Loucy (cell line): Measurements from ENCODE around the gene HTR2C.
"Not testable (repeated sequence)": the region's sequence is repeated elsewhere in the genome, so short reads cannot be mapped to it uniquely, and the experiment has no call there.

ENCODE experiments used
- H2AFZ ChIP-seq: fragments of 200-600 bp; sonication (generic); 2 replicates; pipeline ENCODE4 v1.6.0; 2016; ENCODE audit warnings: antibody characterized with exemption, mild to moderate bottlenecking, low read length, moderate library complexity
- H3F3A ChIP-seq: fragments of 200-600 bp; 2 replicates; pipeline ENCODE4 v1.6.0; 2016; ENCODE audit warnings: antibody characterized with exemption, low read depth, mild to moderate bottlenecking
- H3K27me3 ChIP-seq: fragments of 200-600 bp; sonication (generic); 2 replicates; pipeline ENCODE4 v1.6.1; 2014; ENCODE audit warnings: low read length, mild to moderate bottlenecking; ENCODE audit not compliant: insufficient read depth, poor library complexity, severe bottlenecking
- H3K36me3 ChIP-seq: fragments of 200-600 bp; sonication (generic); 2 replicates; pipeline ENCODE4 v1.6.1; 2016; ENCODE audit warnings: low read length; ENCODE audit not compliant: insufficient read depth
- H3K4me1 ChIP-seq: fragments of 200-600 bp; sonication (generic); 2 replicates; pipeline ENCODE4 v1.5.1; 2014; ENCODE audit warnings: low read length, mild to moderate bottlenecking; ENCODE audit not compliant: insufficient read depth, poor library complexity, severe bottlenecking
- H3K4me2 ChIP-seq: fragments of 200-600 bp; sonication (generic); 2 replicates; pipeline ENCODE4 v1.6.0; 2014; ENCODE audit warnings: antibody characterized with exemption, low read length, low read depth, mild to moderate bottlenecking; ENCODE audit not compliant: poor library complexity, severe bottlenecking
- H3K4me3 ChIP-seq: fragments of 200-600 bp; sonication (generic); 2 replicates; pipeline ENCODE4 v1.5.1; 2014; ENCODE audit warnings: low read length, mild to moderate bottlenecking, mixed read lengths; ENCODE audit not compliant: poor library complexity, severe bottlenecking
- H3K79me2 ChIP-seq: fragments of 200-600 bp; sonication (generic); 2 replicates; pipeline ENCODE4 v1.6.1; 2014; ENCODE audit warnings: low read length; ENCODE audit not compliant: insufficient read depth
- H3K9ac ChIP-seq: fragments of 200-600 bp; sonication (generic); 2 replicates; pipeline ENCODE4 v1.6.0; 2014; ENCODE audit warnings: mild to moderate bottlenecking, low read depth, low read length, moderate library complexity; ENCODE audit not compliant: poor library complexity, severe bottlenecking
- H3K9me2 ChIP-seq: fragments of 200-600 bp; sonication (generic); replicated peaks from 2 replicates; pipeline ENCODE4 v1.6.1; 2016; ENCODE audit warnings: low read depth, low read length, mixed read lengths
- H3K9me3 ChIP-seq: fragments of 200-600 bp; sonication (generic); 2 replicates; pipeline ENCODE4 v1.6.1; 2014; ENCODE audit warnings: mild to moderate bottlenecking, antibody characterized with exemption, low read length, low read depth; ENCODE audit not compliant: insufficient read depth
- H4K20me1 ChIP-seq: fragments of 200-600 bp; sonication (generic); 2 replicates; pipeline ENCODE4 v1.6.0; 2014; ENCODE audit warnings: antibody characterized with exemption, low read length, mild to moderate bottlenecking; ENCODE audit not compliant: insufficient read depth, poor library complexity, severe bottlenecking
- EZH2phosphoT487 ChIP-seq: fragments of 200-600 bp; IDR thresholded peaks from 2 replicates; pipeline ENCODE4 v1.6.1; 2018; ENCODE audit warnings: antibody characterized with exemption, mild to moderate bottlenecking, moderate library complexity, borderline replicate concordance
- TF ChIP-seq, protein P1 (sequence below): fragments of 200-600 bp; sonication (generic); conservative IDR thresholded peaks from 2 replicates; pipeline ENCODE4 v1.5.1; 2014; ENCODE audit warnings: mild to moderate bottlenecking, antibody characterized with exemption, low read length

The HTR2C gene

DNA sequence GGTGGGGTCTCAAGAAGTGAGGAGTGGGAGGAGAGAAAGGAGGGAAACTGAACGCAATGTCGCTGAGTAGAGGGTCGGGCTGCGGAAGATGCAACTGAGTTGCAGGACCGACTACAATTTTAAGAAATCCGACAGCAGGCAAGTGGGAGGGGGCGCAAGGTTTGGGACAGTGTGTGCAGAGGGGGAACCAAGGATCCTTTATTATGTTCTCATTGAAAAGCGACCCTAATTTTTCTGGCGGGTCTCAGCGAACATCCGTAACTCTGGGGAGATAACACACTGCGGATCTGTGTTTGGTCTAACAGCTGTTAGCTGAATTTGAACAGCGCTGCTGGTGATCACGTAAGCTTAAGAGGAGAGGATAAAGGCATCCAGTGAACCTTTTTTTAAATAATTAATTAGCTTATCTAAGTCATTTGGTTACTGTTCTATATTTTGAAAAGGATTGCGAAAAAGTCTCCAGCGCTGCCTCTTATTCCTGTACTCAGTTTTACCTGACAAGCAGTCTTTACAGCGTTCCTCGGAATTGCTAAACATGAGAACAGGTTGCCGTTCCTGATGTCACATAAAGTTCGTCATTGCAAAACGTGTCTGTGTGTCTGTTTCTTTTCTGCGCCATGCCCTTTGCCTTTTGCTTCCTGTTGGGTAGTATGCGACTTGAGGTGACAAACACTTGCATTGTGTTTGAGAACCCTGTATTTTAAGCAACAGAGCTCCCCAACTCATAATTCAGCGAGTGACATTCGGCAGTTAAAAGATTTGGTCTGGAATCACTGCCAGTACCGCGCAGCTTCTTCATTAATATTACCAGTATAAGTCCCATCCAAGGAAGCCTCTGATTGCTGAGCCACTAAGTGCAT lies 1.3 kb downstream of the HTR2C start:
- no peaks in the 10 kb centered on the region for H4K20me1 ChIP-seq
- H3K4me1 ChIP-seq: no peaks in the 10 kb centered on the region
- H3K79me2 ChIP-seq: no peaks in the 10 kb centered on the region
- no peak overlapping the region for H3K4me3 ChIP-seq
- H3K9me2 ChIP-seq: no peaks in the 10 kb centered on the region
- no peak overlapping the region for H3K4me2 ChIP-seq
- no peaks in the 10 kb centered on the region for H3K36me3 ChIP-seq
- H3K9ac ChIP-seq: no peak overlapping the region
- no peaks in the 10 kb centered on the region for H3K27me3 ChIP-seq
- H3K9me3 ChIP-seq: no peaks in the 10 kb centered on the region
- no peak overlapping the region for H2AFZ ChIP-seq
- no peak for TF ChIP-seq EZH2phosphoT487
- H3F3A ChIP-seq: no peaks in the 10 kb centered on the region

- H3K4me2 ChIP-seq: no peak overlapping the region
These were observed 7.2 kb downstream of the HTR2C start for GRCh38 chrX:114591121-114591520.

DNA sequence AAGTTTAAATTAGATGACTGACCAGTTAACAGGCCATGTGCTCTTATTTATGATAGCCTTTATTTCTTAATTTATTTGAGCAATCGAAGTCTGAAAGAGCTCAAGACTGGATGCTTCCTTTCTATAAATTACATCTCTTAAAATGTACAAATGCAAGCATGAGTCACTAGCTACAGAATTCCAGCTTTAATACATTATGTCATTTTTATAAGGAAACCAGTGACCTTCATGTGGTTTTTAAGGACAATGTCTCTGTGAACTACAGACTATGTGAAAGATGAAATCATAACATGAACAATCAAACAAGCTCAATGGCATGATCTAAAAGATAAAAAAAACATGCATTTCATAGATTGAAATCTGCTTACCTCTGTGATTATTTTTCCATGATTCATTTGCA lies 15.4 kb downstream of the HTR2C start:
- Histone ChIP-seq H3K27me3 (no peaks in the 10 kb centered on the region), H3K79me2 (no peaks in the 10 kb centered on the region), H3K9me2 (no peaks in the 10 kb centered on the region), H3F3A (no peaks in the 10 kb centered on the region), H3K36me3 (no peaks in the 10 kb centered on the region), H3K4me2 (no peak overlapping the region), H2AFZ (no peak overlapping the region), H3K9me3 (no peaks in the 10 kb centered on the region), H3K4me1 (no peaks in the 10 kb centered on the region), H4K20me1 (no peaks in the 10 kb centered on the region), H3K9ac (no peak overlapping the region), H3K4me3 (no peak overlapping the region)
- no peak for TF ChIP-seq EZH2phosphoT487
- TF ChIP-seq, protein P1, sequence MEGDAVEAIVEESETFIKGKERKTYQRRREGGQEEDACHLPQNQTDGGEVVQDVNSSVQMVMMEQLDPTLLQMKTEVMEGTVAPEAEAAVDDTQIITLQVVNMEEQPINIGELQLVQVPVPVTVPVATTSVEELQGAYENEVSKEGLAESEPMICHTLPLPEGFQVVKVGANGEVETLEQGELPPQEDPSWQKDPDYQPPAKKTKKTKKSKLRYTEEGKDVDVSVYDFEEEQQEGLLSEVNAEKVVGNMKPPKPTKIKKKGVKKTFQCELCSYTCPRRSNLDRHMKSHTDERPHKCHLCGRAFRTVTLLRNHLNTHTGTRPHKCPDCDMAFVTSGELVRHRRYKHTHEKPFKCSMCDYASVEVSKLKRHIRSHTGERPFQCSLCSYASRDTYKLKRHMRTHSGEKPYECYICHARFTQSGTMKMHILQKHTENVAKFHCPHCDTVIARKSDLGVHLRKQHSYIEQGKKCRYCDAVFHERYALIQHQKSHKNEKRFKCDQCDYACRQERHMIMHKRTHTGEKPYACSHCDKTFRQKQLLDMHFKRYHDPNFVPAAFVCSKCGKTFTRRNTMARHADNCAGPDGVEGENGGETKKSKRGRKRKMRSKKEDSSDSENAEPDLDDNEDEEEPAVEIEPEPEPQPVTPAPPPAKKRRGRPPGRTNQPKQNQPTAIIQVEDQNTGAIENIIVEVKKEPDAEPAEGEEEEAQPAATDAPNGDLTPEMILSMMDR: no peak

More at GRCh38 chrX:114591121-114591520, 7.2 kb downstream of the HTR2C start:
- H4K20me1 ChIP-seq: no peaks in the 10 kb centered on the region
- TF ChIP-seq EZH2phosphoT487: no peak
- TF ChIP-seq, protein P1: no peak
- H3K79me2 ChIP-seq: no peaks in the 10 kb centered on the region
- H2AFZ ChIP-seq: no peak overlapping the region
- no peak overlapping the region for H3K4me3 ChIP-seq
- no peaks in the 10 kb centered on the region for H3K9me3 ChIP-seq
- H3K36me3 ChIP-seq: no peaks in the 10 kb centered on the region
- H3K27me3 ChIP-seq: no peaks in the 10 kb centered on the region
- no peaks in the 10 kb centered on the region for H3F3A ChIP-seq
- no peaks in the 10 kb centered on the region for H3K9me2 ChIP-seq
- no peaks in the 10 kb centered on the region for H3K4me1 ChIP-seq
- H3K9ac ChIP-seq: no peak overlapping the region

DNA sequence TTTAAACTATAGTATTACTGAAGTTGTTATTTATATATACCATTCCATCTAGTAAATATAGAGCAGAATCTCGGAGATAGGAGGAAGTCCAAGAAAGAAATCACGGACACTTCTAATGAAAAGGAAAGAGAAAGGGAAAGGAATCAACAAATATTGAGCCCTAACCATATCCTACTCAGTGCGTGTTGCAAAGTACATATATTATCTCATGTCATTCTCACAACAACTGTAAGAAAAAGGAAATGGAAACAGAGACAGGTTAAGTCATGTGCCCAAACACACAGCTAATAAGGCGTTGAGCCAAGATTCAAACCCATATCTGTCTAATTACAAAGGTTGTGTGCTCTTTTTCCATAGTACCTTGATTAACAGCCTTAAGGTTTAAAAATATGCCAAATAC lies 16.0 kb downstream of the HTR2C start:
- no peak overlapping the region for H3K4me2 ChIP-seq
- no peak overlapping the region for H2AFZ ChIP-seq
- no peak for TF ChIP-seq EZH2phosphoT487
- TF ChIP-seq, protein P1: no peak
- H3K4me3 ChIP-seq: no peak overlapping the region
- H3K9ac ChIP-seq: no peak overlapping the region
- H3K36me3 ChIP-seq: no peaks in the 10 kb centered on the region
- H3F3A ChIP-seq: no peaks in the 10 kb centered on the region
- no peaks in the 10 kb centered on the region for H3K4me1 ChIP-seq
- no peaks in the 10 kb centered on the region for H3K9me3 ChIP-seq
- H4K20me1 ChIP-seq: no peaks in the 10 kb centered on the region
- no peaks in the 10 kb centered on the region for H3K27me3 ChIP-seq
- H3K79me2 ChIP-seq: no peaks in the 10 kb centered on the region
- H3K9me2 ChIP-seq: no peaks in the 10 kb centered on the region

GRCh38 chrX:114606619-114607018 lies 22.7 kb downstream of the HTR2C start:
- not testable (repeated sequence) for H3K9me2 ChIP-seq, H3K4me1 ChIP-seq, H3K4me3 ChIP-seq, H3K79me2 ChIP-seq, H3K36me3 ChIP-seq, H3K27me3 ChIP-seq, H3F3A ChIP-seq, H3K4me2 ChIP-seq, H3K9me3 ChIP-seq, H4K20me1 ChIP-seq, H3K9ac ChIP-seq, H2AFZ ChIP-seq
